Trophoblast cell (in vitro differentiated cells and primary cell): ENCODE results near the gene CALCR.

Experiments used
- DNase-seq, 2 donors: peaks; one replicate each; pipeline ENCODE4 v3.0.0-alpha.2; 2016
- H2AFZ ChIP-seq: 2 replicates; pipeline ENCODE4 v1.6.1; 2013; ENCODE audit warnings: low read length, moderate library complexity, mild to moderate bottlenecking; ENCODE audit not compliant: insufficient read depth, poor library complexity
- H2AK5ac ChIP-seq: 2 replicates; pipeline ENCODE4 v1.6.1; 2013; ENCODE audit warnings: mild to moderate bottlenecking, low read length
- H2BK120ac ChIP-seq: 2 replicates; pipeline ENCODE4 v1.6.1; 2013; ENCODE audit warnings: low read length, mild to moderate bottlenecking, moderate library complexity; ENCODE audit not compliant: insufficient read depth, poor library complexity
- H2BK12ac ChIP-seq: 2 replicates; pipeline ENCODE4 v1.6.1; 2013; ENCODE audit warnings: mild to moderate bottlenecking, low read length, moderate library complexity
- H2BK5ac ChIP-seq: 2 replicates; pipeline ENCODE4 v1.6.1; 2013; ENCODE audit warnings: low read length, low read depth, moderate library complexity, mild to moderate bottlenecking; ENCODE audit not compliant: poor library complexity
- H3K14ac ChIP-seq: 2 replicates; pipeline ENCODE4 v1.6.1; 2013; ENCODE audit warnings: mild to moderate bottlenecking, low read length
- H3K18ac ChIP-seq: 2 replicates; pipeline ENCODE4 v1.6.1; 2013; ENCODE audit warnings: mild to moderate bottlenecking, low read length
- H3K23ac ChIP-seq: 2 replicates; pipeline ENCODE4 v1.6.1; 2013; ENCODE audit warnings: low read length
- H3K27ac ChIP-seq: 2 replicates; pipeline ENCODE4 v1.5.1; 2013; ENCODE audit warnings: low read depth, mild to moderate bottlenecking, inconsistent platforms, low read length, moderate library complexity
- H3K27me3 ChIP-seq: 2 replicates; pipeline ENCODE4 v1.6.1; 2013; ENCODE audit warnings: inconsistent platforms, mild to moderate bottlenecking, low read length, moderate library complexity; ENCODE audit not compliant: insufficient read depth
- H3K36me3 ChIP-seq, 2 experiments: 1 replicate in 1 of 2; 2 replicates in 1 of 2; pipeline ENCODE4 v1.6.1; 2013; ENCODE audit warnings: low read length in 2 of 2, mild to moderate bottlenecking in 2 of 2, moderate library complexity in 1 of 2; ENCODE audit not compliant: insufficient read depth in 2 of 2, control insufficient read depth in 1 of 2
- H3K4ac ChIP-seq: 2 replicates; pipeline ENCODE4 v1.6.1; 2013; ENCODE audit warnings: low read depth, mild to moderate bottlenecking, low read length, moderate library complexity
- H3K4me1 ChIP-seq, 2 experiments: 1 replicate in 1 of 2; 2 replicates in 1 of 2; pipeline ENCODE4 v1.6.1; 2013; ENCODE audit warnings: low read length in 2 of 2, mild to moderate bottlenecking in 2 of 2, moderate library complexity in 1 of 2; ENCODE audit not compliant: insufficient read depth in 2 of 2, control insufficient read depth in 1 of 2
- H3K4me2 ChIP-seq: 2 replicates; pipeline ENCODE4 v1.6.1; 2013; ENCODE audit warnings: inconsistent platforms, mild to moderate bottlenecking, low read length, moderate library complexity
- H3K4me3 ChIP-seq: 2 replicates; pipeline ENCODE4 v1.5.1; 2013; ENCODE audit warnings: mild to moderate bottlenecking, low read depth, low read length, inconsistent platforms
- H3K79me1 ChIP-seq: one replicate; pipeline ENCODE4 v1.6.1; 2013; ENCODE audit warnings: low read length
- H3K79me2 ChIP-seq: 2 replicates; pipeline ENCODE4 v1.6.1; 2013; ENCODE audit warnings: low read length, mild to moderate bottlenecking; ENCODE audit not compliant: control insufficient read depth, insufficient read depth, poor library complexity
- H3K9ac ChIP-seq: 2 replicates; pipeline ENCODE4 v1.6.1; 2013; ENCODE audit warnings: mild to moderate bottlenecking, low read length
- H3K9me3 ChIP-seq: 2 replicates; pipeline ENCODE4 v1.6.1; 2013; ENCODE audit warnings: low read depth, mild to moderate bottlenecking, control low read depth, inconsistent platforms, low read length; ENCODE audit not compliant: insufficient read depth
- H4K12ac ChIP-seq: 2 replicates; pipeline ENCODE4 v1.6.1; 2013; ENCODE audit warnings: low read depth, mild to moderate bottlenecking, low read length, moderate library complexity
- H4K8ac ChIP-seq: 2 replicates; pipeline ENCODE4 v1.6.1; 2013; ENCODE audit warnings: low read depth, mild to moderate bottlenecking, low read length, moderate library complexity
- H4K91ac ChIP-seq: one replicate; pipeline ENCODE4 v1.6.1; 2013; ENCODE audit warnings: low read depth, mild to moderate bottlenecking, low read length, moderate library complexity
- WGBS: extraction: QIAGEN DNeasy Blood & Tissue Kit; methylation state at CpG from one replicate; pipeline ENCODE4 v1.1.7; 2013; ENCODE audit warnings: missing lambda C conversion rate; ENCODE audit not compliant: insufficient read length, insufficient coverage; ENCODE audit errors: extremely low coverage; 5-methylcytosine and 5-hydroxymethylcytosine counted together

Gene CALCR

GRCh38 chr7:93559639-93560491, 14.7 kb downstream of the CALCR start:
- H3K79me2 ChIP-seq, result no peaks in the 10 kb centered on the region
- no peak overlapping the region for H4K91ac ChIP-seq
- no peak overlapping the region for H3K4me3 ChIP-seq
- H3K79me1 ChIP-seq, result no peaks in the 10 kb centered on the region
- no peaks in the 10 kb centered on the region for H3K4me1 ChIP-seq
- no peak overlapping the region for H4K12ac ChIP-seq
- H3K18ac ChIP-seq, result no peak overlapping the region
- no CpG with 5 or more reads among the region's 3 CpGs for WGBS
- no peak overlapping the region for H3K14ac ChIP-seq
- H4K8ac ChIP-seq, result no peak overlapping the region
- H3K23ac ChIP-seq, result no peak overlapping the region
- H3K27ac ChIP-seq, result no peak overlapping the region
- no peak overlapping the region for H3K4ac ChIP-seq
- no peaks in the 10 kb centered on the region for H3K36me3 ChIP-seq
- H3K9ac ChIP-seq, result no peak overlapping the region
- H2BK5ac ChIP-seq, result no peak overlapping the region
- no peak overlapping the region for H2AK5ac ChIP-seq
- no peaks in the 10 kb centered on the region for H3K9me3 ChIP-seq
- no peak overlapping the region for H3K4me2 ChIP-seq
- no peaks in the 10 kb centered on the region for H3K27me3 ChIP-seq
- H2AFZ ChIP-seq, result no peak overlapping the region
- no peak overlapping the region for H2BK12ac ChIP-seq
- no peak for DNase-seq
- H2BK120ac ChIP-seq, result no peak overlapping the region

- no peak overlapping the region for H3K27ac ChIP-seq
- no peak for DNase-seq
- no peak overlapping the region for H2BK5ac ChIP-seq
- no peak overlapping the region for H2BK12ac ChIP-seq
- H3K9me3 ChIP-seq, result no peaks in the 10 kb centered on the region
- no peak overlapping the region for H2BK120ac ChIP-seq
- H3K79me1 ChIP-seq, result no peaks in the 10 kb centered on the region
- H3K23ac ChIP-seq, result no peak overlapping the region
- no peak overlapping the region for H4K8ac ChIP-seq
- no peak overlapping the region for H4K12ac ChIP-seq
- no peak overlapping the region for H3K14ac ChIP-seq
- no peaks in the 10 kb centered on the region for H3K4me1 ChIP-seq
- WGBS, result no CpG with 5 or more reads among the region's 3 CpGs
- no peak overlapping the region for H2AFZ ChIP-seq
- no peak overlapping the region for H3K9ac ChIP-seq
- no peak overlapping the region for H4K91ac ChIP-seq
- no peak overlapping the region for H3K18ac ChIP-seq
- H3K4ac ChIP-seq, result no peak overlapping the region
- no peak overlapping the region for H3K4me2 ChIP-seq
- H3K4me3 ChIP-seq, result no peak overlapping the region
- no peak overlapping the region for H2AK5ac ChIP-seq
- no peaks in the 10 kb centered on the region for H3K79me2 ChIP-seq
- no peaks in the 10 kb centered on the region for H3K27me3 ChIP-seq
- no peaks in the 10 kb centered on the region for H3K36me3 ChIP-seq
These were observed 15.6 kb downstream of the CALCR start for GRCh38 chr7:93558705-93559614.

- Histone ChIP-seq H3K14ac (no peak overlapping the region), H2BK5ac (no peak overlapping the region), H3K36me3 (no peaks in the 10 kb centered on the region), H2BK12ac (no peak overlapping the region), H3K27me3 (no peaks in the 10 kb centered on the region), H3K27ac (no peak overlapping the region), H4K12ac (no peak overlapping the region), H4K91ac (no peak overlapping the region), H3K79me1 (no peaks in the 10 kb centered on the region), H4K8ac (no peak overlapping the region), H2AFZ (no peak overlapping the region), H3K4me2 (no peak overlapping the region), H3K18ac (no peak overlapping the region), H3K9me3 (no peaks in the 10 kb centered on the region), H3K4me1 (no peaks in the 10 kb centered on the region), H3K79me2 (no peaks in the 10 kb centered on the region), H2AK5ac (no peak overlapping the region), H2BK120ac (no peak overlapping the region), H3K23ac (no peak overlapping the region), H3K4me3 (no peak overlapping the region), H3K4ac (no peak overlapping the region), H3K9ac (no peak overlapping the region)
- no peak for DNase-seq
- no CpG with 5 or more reads among the region's 2 CpGs for WGBS
These were observed 22.6 kb downstream of the CALCR start for GRCh38 chr7:93551931-93552330.

- WGBS, result no CpG with 5 or more reads among the region's 6 CpGs
- H2AFZ ChIP-seq, result no peak overlapping the region
- H3K27ac ChIP-seq, result no peak overlapping the region
- H4K12ac ChIP-seq, result no peak overlapping the region
- no peak overlapping the region for H3K18ac ChIP-seq
- no peaks in the 10 kb centered on the region for H3K27me3 ChIP-seq
- no peaks in the 10 kb centered on the region for H3K79me1 ChIP-seq
- no peak overlapping the region for H2AK5ac ChIP-seq
- H2BK120ac ChIP-seq, result no peak overlapping the region
- no peaks in the 10 kb centered on the region for H3K36me3 ChIP-seq
- H3K79me2 ChIP-seq, result no peaks in the 10 kb centered on the region
- no peak overlapping the region for H3K4me2 ChIP-seq
- no peak overlapping the region for H2BK5ac ChIP-seq
- H4K91ac ChIP-seq, result no peak overlapping the region
- no peak overlapping the region for H3K9ac ChIP-seq
- no peaks in the 10 kb centered on the region for H3K4me1 ChIP-seq
- no peak overlapping the region for H4K8ac ChIP-seq
- no peak overlapping the region for H2BK12ac ChIP-seq
- H3K4ac ChIP-seq, result no peak overlapping the region
- no peak overlapping the region for H3K14ac ChIP-seq
- H3K9me3 ChIP-seq, result no peaks in the 10 kb centered on the region
- H3K4me3 ChIP-seq, result no peak overlapping the region
- no peak overlapping the region for H3K23ac ChIP-seq
- DNase-seq, result peak; percentile 39 to 82
These were observed 23.2 kb downstream of the CALCR start for GRCh38 chr7:93551063-93551895.
